LNCAP (cell line): Measurements from ENCODE around the gene ALG12.

Experiments
- CTCF ChIP-seq: fragments of 450-650 bp; IDR thresholded peaks from 2 replicates; pipeline ENCODE4 v1.5.1; 2017; ENCODE audit warnings: mild to moderate bottlenecking

The ALG12 gene

GRCh38 chr22:49910229-49911155 is 7.7 kb downstream of the ALG12 start:
- no peak for TF ChIP-seq CTCF

GRCh38 chr22:49909476-49910205 is 8.6 kb downstream of the ALG12 start:
- no peak for TF ChIP-seq CTCF

GRCh38 chr22:49907807-49908206 is 10.4 kb downstream of the ALG12 start:
- TF ChIP-seq CTCF: no peak

- no peak for TF ChIP-seq CTCF
Measured at GRCh38 chr22:49906799-49907290, 11.4 kb downstream of the ALG12 start.

GRCh38 chr22:49906071-49906798 is 12.0 kb downstream of the ALG12 start:
- TF ChIP-seq CTCF: no peak

- TF ChIP-seq CTCF: no peak
Measured at GRCh38 chr22:49905465-49905864, 12.8 kb downstream of the ALG12 start.

GRCh38 chr22:49904040-49904369 is 14.2 kb downstream of the ALG12 start:
- no peak for TF ChIP-seq CTCF
